ENCODE measurements around the gene ACOT11.

The ACOT11 gene

DNA sequence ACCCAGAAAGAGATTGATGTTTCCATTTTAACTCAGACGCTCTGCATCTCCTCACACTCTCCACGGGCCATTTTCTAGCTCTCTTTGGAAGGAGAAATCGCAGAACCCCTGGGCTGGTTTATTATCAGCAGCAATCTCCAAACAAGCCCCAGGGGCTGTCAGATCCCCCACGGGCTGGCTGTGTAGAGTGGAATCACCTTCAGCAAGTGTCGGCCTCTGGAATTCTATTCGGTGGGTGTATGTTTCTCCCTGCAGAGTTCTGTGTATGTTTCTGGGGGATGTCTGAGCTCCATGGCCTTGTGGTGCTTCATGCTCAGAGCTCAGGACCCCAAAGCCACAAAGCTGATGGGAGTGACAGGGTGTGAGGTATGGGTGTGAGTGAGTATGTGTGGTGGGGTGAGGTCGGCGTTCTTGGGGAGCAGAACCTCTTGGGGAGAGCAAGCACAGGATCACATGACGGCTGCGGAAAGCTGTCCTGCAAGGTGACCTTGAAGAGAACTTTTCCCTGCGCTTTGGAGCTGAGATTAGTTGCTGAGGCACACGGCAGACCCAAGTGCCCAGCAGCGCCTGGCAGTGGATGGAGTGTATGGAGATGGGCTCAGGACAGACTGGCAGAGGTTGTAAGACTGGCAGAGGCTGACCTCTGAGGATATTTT, 489 bp downstream of the ACOT11 start:
- TF ChIP-seq, protein P1, sequence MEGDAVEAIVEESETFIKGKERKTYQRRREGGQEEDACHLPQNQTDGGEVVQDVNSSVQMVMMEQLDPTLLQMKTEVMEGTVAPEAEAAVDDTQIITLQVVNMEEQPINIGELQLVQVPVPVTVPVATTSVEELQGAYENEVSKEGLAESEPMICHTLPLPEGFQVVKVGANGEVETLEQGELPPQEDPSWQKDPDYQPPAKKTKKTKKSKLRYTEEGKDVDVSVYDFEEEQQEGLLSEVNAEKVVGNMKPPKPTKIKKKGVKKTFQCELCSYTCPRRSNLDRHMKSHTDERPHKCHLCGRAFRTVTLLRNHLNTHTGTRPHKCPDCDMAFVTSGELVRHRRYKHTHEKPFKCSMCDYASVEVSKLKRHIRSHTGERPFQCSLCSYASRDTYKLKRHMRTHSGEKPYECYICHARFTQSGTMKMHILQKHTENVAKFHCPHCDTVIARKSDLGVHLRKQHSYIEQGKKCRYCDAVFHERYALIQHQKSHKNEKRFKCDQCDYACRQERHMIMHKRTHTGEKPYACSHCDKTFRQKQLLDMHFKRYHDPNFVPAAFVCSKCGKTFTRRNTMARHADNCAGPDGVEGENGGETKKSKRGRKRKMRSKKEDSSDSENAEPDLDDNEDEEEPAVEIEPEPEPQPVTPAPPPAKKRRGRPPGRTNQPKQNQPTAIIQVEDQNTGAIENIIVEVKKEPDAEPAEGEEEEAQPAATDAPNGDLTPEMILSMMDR (IDR thresholded peaks at IDR 0.05; ENCODE audit: insufficient read depth, low read length) = no peak
- TF ChIP-seq GABPA (IDR thresholded peaks at IDR 0.05; ENCODE audit: low read depth) (no peak), POLR2AphosphoS5 (IDR thresholded peaks at IDR 0.05; ENCODE audit: low read depth) (no peak), SPI1 (IDR thresholded peaks at IDR 0.05; ENCODE audit: borderline replicate concordance, low read depth) (no peak)
- TF ChIP-seq, protein P2, sequence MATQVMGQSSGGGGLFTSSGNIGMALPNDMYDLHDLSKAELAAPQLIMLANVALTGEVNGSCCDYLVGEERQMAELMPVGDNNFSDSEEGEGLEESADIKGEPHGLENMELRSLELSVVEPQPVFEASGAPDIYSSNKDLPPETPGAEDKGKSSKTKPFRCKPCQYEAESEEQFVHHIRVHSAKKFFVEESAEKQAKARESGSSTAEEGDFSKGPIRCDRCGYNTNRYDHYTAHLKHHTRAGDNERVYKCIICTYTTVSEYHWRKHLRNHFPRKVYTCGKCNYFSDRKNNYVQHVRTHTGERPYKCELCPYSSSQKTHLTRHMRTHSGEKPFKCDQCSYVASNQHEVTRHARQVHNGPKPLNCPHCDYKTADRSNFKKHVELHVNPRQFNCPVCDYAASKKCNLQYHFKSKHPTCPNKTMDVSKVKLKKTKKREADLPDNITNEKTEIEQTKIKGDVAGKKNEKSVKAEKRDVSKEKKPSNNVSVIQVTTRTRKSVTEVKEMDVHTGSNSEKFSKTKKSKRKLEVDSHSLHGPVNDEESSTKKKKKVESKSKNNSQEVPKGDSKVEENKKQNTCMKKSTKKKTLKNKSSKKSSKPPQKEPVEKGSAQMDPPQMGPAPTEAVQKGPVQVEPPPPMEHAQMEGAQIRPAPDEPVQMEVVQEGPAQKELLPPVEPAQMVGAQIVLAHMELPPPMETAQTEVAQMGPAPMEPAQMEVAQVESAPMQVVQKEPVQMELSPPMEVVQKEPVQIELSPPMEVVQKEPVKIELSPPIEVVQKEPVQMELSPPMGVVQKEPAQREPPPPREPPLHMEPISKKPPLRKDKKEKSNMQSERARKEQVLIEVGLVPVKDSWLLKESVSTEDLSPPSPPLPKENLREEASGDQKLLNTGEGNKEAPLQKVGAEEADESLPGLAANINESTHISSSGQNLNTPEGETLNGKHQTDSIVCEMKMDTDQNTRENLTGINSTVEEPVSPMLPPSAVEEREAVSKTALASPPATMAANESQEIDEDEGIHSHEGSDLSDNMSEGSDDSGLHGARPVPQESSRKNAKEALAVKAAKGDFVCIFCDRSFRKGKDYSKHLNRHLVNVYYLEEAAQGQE (IDR thresholded peaks at IDR 0.05; ENCODE audit: insufficient replicate concordance, low read depth) = no peak
- Histone ChIP-seq H3K27ac (replicated peaks) (no peak overlapping the region; the same call in 1 of the 2 replicates), H3K27me3 (ENCODE audit: insufficient read depth, poor library complexity, severe bottlenecking) (no peaks in the 10 kb centered on the region), H3K4me3 (replicated peaks; ENCODE audit: insufficient read depth, low read length) (no peak overlapping the region)
- DNase-seq (ENCODE audit: low read depth in 1 of 2, low spot score in 1 of 2) = no peak

DNA sequence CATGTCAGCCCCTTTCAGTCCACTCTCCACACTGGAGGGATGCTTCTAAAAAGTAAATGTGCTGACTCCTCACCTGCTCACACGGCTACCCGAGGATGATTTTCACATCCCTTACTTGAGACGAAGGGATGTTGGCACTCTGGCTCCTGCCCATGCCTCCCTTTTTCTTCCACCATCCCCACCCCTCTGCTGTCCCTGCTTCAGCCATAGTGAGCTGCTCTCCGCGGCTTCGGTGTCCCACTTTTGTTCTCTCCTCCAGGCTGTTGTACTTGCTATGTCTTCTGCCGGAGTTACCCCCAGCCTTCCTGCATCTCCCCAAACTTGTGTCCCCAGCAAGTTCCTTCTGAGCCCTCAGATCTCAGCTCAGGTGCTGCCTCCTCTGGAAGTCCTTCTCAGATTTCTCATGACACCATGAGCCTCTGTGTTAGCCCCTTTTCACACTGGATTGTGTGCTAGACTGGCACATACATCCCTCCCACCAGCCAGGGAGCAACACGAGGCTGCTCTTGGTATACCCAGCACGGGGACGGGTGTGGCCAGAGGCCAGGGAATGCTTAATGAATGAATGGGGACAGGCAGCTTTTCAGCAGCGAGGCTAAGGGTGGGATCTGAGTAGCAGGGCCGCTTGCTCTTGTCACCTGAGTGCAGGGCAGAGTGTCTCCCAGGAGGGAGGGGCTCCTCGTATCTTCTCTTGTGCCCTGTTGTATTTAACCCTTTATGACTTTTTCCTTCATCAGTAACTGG, 1.3 kb downstream of the ACOT11 start:
- TF ChIP-seq, protein P2 (IDR thresholded peaks at IDR 0.05; ENCODE audit: insufficient replicate concordance, low read depth) = no peak
- TF ChIP-seq SPI1 (IDR thresholded peaks at IDR 0.05; ENCODE audit: borderline replicate concordance, low read depth) (no peak), POLR2AphosphoS5 (IDR thresholded peaks at IDR 0.05; ENCODE audit: low read depth) (no peak), GABPA (IDR thresholded peaks at IDR 0.05; ENCODE audit: low read depth) (no peak)
- TF ChIP-seq, protein P1 (IDR thresholded peaks at IDR 0.05; ENCODE audit: insufficient read depth, low read length) = no peak
- Histone ChIP-seq H3K27me3 (ENCODE audit: insufficient read depth, poor library complexity, severe bottlenecking) (no peaks in the 10 kb centered on the region), H3K27ac (replicated peaks) (no peak overlapping the region), H3K4me3 (replicated peaks; ENCODE audit: insufficient read depth, low read length) (no peak overlapping the region)
- no peak for DNase-seq (ENCODE audit: low read depth in 1 of 2, low spot score in 1 of 2)

DNA sequence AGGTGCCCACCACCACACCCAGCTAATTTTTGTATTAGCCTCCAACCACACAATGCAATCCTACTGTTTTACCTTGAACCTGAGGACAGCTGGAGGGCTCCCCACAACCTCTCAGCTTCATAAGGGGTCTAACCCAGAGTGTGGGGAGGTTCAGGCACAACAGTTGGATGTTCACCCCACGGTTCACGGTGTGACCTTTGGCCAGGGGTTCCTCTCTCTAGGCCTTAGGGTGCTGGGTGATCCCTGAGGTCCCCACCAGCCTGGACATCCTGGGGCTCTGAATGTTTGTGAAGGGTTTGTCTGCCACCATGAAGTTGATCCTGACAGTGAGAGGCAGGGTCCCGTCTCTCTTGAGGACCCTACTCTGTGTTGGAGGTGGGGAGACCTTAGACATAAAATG, 3.9 kb downstream of the ACOT11 start:
- TF ChIP-seq GABPA (IDR thresholded peaks at IDR 0.05; ENCODE audit: low read depth) (no peak), SPI1 (IDR thresholded peaks at IDR 0.05; ENCODE audit: borderline replicate concordance, low read depth) (no peak), POLR2AphosphoS5 (IDR thresholded peaks at IDR 0.05; ENCODE audit: low read depth) (no peak)
- TF ChIP-seq, protein P1 (IDR thresholded peaks at IDR 0.05; ENCODE audit: insufficient read depth, low read length) = no peak
- TF ChIP-seq, protein P2 (IDR thresholded peaks at IDR 0.05; ENCODE audit: insufficient replicate concordance, low read depth) = no peak
- Histone ChIP-seq H3K27ac (replicated peaks) (no peak overlapping the region), H3K27me3 (ENCODE audit: insufficient read depth, poor library complexity, severe bottlenecking) (no peaks in the 10 kb centered on the region)

More for the DNA sequence above, 3.9 kb downstream of the ACOT11 start:
- no peak for DNase-seq (ENCODE audit: low read depth in 1 of 2, low spot score in 1 of 2)
- H3K4me3 ChIP-seq (replicated peaks; ENCODE audit: insufficient read depth, low read length) = no peak overlapping the region

Data from HL-60 (cell line).